ENCODE data around the gene AKAP13. TPM values are rescaled to one million over a fixed set of nuclear protein-coding genes. Genes with fewer than 3 reads are reported as not detected.

The AKAP13 gene
- total RNA-seq, 1 experiment from 2014 or later, result 47.3 TPM

DNA sequence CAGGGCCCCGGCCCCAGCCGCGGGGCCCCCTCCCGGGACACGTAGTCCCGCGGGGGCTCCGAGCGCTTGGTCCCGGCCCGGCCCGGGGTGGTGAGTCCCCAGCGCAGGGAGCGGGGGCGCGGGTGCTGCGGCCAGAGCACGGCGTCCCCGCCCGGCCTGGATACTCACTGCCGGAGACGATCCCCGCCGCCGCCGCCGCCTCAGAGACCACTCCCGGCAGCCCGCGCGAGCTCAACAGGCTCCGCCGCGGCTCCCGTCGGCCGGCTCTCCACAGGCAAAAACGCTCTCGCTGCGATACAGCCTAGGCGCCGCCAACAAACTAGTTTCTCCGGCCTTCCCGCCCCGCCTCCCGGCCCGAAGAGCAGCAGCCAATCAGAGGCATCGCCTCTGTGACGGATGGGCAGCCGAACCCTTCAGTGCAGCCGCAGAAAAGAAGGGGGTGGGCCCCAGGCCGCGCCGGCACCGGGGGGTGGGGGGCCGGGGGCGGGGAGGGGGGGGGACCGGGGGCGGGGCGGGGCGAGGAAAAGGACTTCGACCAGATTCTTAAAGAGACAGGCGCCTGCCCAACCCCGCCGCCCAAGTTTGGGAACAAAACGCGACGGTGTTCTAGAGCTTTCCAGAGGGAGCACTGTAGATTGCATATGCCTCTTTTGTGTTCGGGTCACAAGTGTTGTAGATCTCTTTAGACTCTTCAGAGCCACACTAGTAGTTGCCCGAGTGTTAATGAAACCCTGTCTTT, 414.4 kb downstream of the AKAP13 start, which contains the start of gene KLHL25:
KLHL25 (minus strand) TSS at position 328 of the 739 bp plus-strand sequence. CDS start 25,115 bp downstream, outside the sequence.
- Histone ChIP-seq H3K23me2 (ENCODE audit: insufficient read length, low read depth, low read length, poor library complexity, severe bottlenecking) (peaks cover 8% of the 10 kb centered on the region), H3K27me3 (ENCODE audit: insufficient read depth, low read length) (no peaks in the 10 kb centered on the region), H3T11ph (ENCODE audit: low read length) (no peak within 1 kb of the TSS), H3K9me3 (ENCODE audit: control insufficient read depth, low read depth, low read length) (no peaks in the 10 kb centered on the region), H4K91ac (ENCODE audit: insufficient read length, low read depth, low read length) (no peak within 1 kb of the TSS), H4K5ac (ENCODE audit: insufficient read length, low read depth, low read length) (no peak within 1 kb of the TSS), H3K9ac (ENCODE audit: extremely low read depth, insufficient read length, low read length) (peak within 1 kb of the TSS; percentile 70), H3K14ac (ENCODE audit: insufficient read depth, low read length) (peak within 1 kb of the TSS; percentile 59), H2AFZ (ENCODE audit: low read length) (peak within 1 kb of the TSS; percentile 90), H3K27ac (ENCODE audit: insufficient read length, low read depth, low read length) (no peak within 1 kb of the TSS), H2AK5ac (ENCODE audit: insufficient read length, low read length) (no peak within 1 kb of the TSS), H2BK12ac (ENCODE audit: insufficient read length, low read depth, low read length) (no peak within 1 kb of the TSS), H3K79me2 (ENCODE audit: insufficient read depth, low read length) (peaks cover 22% of the 10 kb centered on the region; the same call in 1 of the 2 replicates), H2BK120ac (ENCODE audit: low read depth, low read length, poor library complexity, severe bottlenecking) (no peak within 1 kb of the TSS), H3K4ac (ENCODE audit: low read depth, low read length) (no peak within 1 kb of the TSS), H3K56ac (ENCODE audit: insufficient read length, low read depth, low read length) (no peak within 1 kb of the TSS), H3K18ac (ENCODE audit: insufficient read length, low read depth, low read length) (no peak within 1 kb of the TSS), H4K8ac (replicated peaks; ENCODE audit: insufficient read length, low read depth, low read length) (no peak within 1 kb of the TSS), H3K23ac (ENCODE audit: insufficient read length, low read depth, low read length) (no peak within 1 kb of the TSS), H3K4me2 (ENCODE audit: insufficient read depth, insufficient read length, low read length) (peak within 1 kb of the TSS; percentile 85), H4K20me1 (ENCODE audit: control insufficient read depth, insufficient read depth, insufficient read length) (no peaks in the 10 kb centered on the region), H3K79me1 (ENCODE audit: insufficient read depth, low read depth, low read length, poor library complexity, severe bottlenecking) (peaks cover 5% of the 10 kb centered on the region), H2BK5ac (ENCODE audit: insufficient read length, low read length) (no peak within 1 kb of the TSS), H3K4me1 (ENCODE audit: insufficient read depth, low read length) (no peaks in the 10 kb centered on the region; the same call in 1 of the 2 replicates), H2BK20ac (ENCODE audit: low read depth, low read length, poor library complexity, severe bottlenecking) (no peak within 1 kb of the TSS), H2BK15ac (ENCODE audit: low read depth, low read length) (no peak within 1 kb of the TSS)
- H3K9me3 Mint-ChIP-seq, result peaks cover 0 to 4% of the 10 kb centered on the region in 2 experiments; a peak in 3 of 5 replicates
- H3K27ac Mint-ChIP-seq, result peak within 1 kb of the TSS in 2 of 3 experiments; percentile 85 to 91; a peak in 6 of 7 replicates
- WGBS (ENCODE audit: extremely low coverage, insufficient read length, low lambda C conversion rate), result no CpG with 5 or more reads among the region's 71 CpGs
- peak; percentile 96 for DNase-seq
- peaks cover 28 to 38% of the 10 kb centered on the region in 2 experiments for H3K4me1 Mint-ChIP-seq
- H3K36me3 Mint-ChIP-seq (ENCODE audit: insufficient read depth in 1 of 3, low read depth in 3 of 3), result peaks cover 5 to 7% (median 6%) of the 10 kb centered on the region in 3 experiments
- H3K27me3 Mint-ChIP-seq (ENCODE audit: low read depth), result peaks cover 16% of the 10 kb centered on the region
- H3K4me3 Mint-ChIP-seq, result peak within 1 kb of the TSS; percentile 88 to 96
- TF ChIP-seq, protein P1, sequence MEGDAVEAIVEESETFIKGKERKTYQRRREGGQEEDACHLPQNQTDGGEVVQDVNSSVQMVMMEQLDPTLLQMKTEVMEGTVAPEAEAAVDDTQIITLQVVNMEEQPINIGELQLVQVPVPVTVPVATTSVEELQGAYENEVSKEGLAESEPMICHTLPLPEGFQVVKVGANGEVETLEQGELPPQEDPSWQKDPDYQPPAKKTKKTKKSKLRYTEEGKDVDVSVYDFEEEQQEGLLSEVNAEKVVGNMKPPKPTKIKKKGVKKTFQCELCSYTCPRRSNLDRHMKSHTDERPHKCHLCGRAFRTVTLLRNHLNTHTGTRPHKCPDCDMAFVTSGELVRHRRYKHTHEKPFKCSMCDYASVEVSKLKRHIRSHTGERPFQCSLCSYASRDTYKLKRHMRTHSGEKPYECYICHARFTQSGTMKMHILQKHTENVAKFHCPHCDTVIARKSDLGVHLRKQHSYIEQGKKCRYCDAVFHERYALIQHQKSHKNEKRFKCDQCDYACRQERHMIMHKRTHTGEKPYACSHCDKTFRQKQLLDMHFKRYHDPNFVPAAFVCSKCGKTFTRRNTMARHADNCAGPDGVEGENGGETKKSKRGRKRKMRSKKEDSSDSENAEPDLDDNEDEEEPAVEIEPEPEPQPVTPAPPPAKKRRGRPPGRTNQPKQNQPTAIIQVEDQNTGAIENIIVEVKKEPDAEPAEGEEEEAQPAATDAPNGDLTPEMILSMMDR (conservative IDR thresholded peaks at IDR 0.05), result no peak
